GM06990 (cell line): ENCODE results near the gene STRADA.
A peak's percentile ranks its signal among the peaks of the same experiment; 100 is the strongest.

Source experiments
- DNase-seq: peaks from one replicate; pipeline ENCODE4 v3.0.0-alpha.2; 2011; ENCODE audit not compliant: insufficient read length; ENCODE audit errors: extremely low read depth
- H3K27me3 ChIP-seq: replicated peaks from 2 replicates; pipeline ENCODE4 v1.6.0; 2011; ENCODE audit warnings: low read length; ENCODE audit not compliant: control insufficient read depth, insufficient read depth
- H3K36me3 ChIP-seq: 2 replicates; pipeline ENCODE4 v1.5.1; 2011; ENCODE audit warnings: low read length; ENCODE audit not compliant: control insufficient read depth, insufficient read depth
- H3K4me3 ChIP-seq: replicated peaks from 2 replicates; pipeline ENCODE4 v1.5.1; 2011; ENCODE audit warnings: low read depth, mild to moderate bottlenecking, control low read depth, low read length
- CTCF ChIP-seq: IDR thresholded peaks from 2 replicates; pipeline ENCODE4 v1.5.1; 2011; ENCODE audit warnings: low read length, control low read depth, mild to moderate bottlenecking, inconsistent platforms; ENCODE audit not compliant: insufficient read depth, poor library complexity, severe bottlenecking

The STRADA gene, protein sequence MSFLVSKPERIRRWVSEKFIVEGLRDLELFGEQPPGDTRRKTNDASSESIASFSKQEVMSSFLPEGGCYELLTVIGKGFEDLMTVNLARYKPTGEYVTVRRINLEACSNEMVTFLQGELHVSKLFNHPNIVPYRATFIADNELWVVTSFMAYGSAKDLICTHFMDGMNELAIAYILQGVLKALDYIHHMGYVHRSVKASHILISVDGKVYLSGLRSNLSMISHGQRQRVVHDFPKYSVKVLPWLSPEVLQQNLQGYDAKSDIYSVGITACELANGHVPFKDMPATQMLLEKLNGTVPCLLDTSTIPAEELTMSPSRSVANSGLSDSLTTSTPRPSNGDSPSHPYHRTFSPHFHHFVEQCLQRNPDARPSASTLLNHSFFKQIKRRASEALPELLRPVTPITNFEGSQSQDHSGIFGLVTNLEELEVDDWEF

DNA sequence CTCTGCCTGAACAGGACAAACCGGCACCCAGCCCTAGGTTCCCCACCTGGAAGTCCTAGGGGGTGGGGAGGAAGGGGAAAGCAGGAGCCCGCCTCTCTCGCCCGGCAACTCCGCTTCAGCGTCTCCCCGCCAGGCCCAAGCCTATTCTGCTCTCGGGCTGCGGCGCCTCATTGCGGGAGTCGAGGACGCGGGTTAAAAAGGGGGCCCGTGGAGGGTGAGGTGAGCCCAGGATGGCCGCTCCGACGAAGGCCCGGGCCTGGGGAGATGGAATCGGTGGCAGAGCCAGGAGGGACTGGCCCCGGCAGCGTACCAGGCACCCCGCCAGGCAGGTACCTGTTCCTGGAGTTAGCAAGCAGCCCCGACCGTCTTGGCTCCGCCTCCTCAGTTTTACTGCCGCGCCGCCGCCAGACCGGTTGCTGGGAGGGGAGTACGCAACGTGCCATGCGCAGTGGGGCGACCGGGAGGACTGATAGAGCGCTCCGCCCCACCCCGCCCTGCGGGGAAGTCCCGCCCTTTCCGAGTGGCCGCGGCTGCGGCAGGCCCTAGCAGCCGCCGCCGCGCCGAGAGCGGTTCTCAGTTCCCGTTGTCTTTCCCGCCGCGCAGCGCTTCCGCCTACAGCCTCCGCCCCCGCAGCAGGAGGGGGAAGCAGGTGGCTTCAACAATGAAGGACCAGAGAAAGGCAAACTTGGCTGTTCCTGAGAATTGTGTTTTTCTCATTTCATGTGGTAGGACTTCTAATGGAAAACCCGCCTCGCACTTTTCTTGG lies at the start of gene STRADA:
STRADA (minus strand) TSS at position 392 of the 766 bp plus-strand sequence. CDS start 13,430 bp downstream, outside the sequence.
- Histone ChIP-seq H3K36me3 (peaks cover 2% of the 10 kb centered on the region), H3K27me3 (no peaks in the 10 kb centered on the region), H3K4me3 (peak within 1 kb of the TSS; percentile 75)
- no peak for TF ChIP-seq CTCF
- peak; percentile 100 for DNase-seq

- TF ChIP-seq CTCF: no peak
- DNase-seq: no peak
- H3K4me3 ChIP-seq: no peak overlapping the region
- H3K36me3 ChIP-seq: peaks cover 13% of the 10 kb centered on the region
- H3K27me3 ChIP-seq: no peaks in the 10 kb centered on the region
Observed at GRCh38 chr17:63790057-63790456, 48.5 kb upstream of the STRADA start.

- Histone ChIP-seq H3K4me3 (no peak overlapping the region), H3K36me3 (peaks cover 9% of the 10 kb centered on the region), H3K27me3 (no peaks in the 10 kb centered on the region)
- no peak for TF ChIP-seq CTCF
- no peak for DNase-seq
Observed at GRCh38 chr17:63786971-63787711, 45.5 kb upstream of the STRADA start.

DNA sequence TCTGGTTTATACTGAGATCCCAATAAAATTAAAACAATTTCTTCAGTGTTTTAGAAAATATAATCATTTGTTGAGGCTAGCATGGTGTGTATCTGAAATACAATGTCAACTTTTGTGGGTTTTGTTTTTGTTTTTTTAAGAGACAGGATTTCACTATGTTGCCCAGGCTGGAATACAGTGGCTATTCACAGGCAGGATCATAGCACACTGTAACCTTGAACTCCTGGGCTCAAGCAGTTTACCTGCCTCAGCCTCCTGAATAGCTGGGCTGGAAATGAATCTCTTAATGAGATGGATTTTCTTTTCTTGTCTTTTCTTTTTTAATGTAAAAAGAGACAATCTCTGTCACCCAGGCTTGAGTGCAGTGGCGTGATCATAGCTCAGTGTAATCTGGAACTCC lies 44.5 kb upstream of the STRADA start:
- H3K4me3 ChIP-seq: no peak overlapping the region
- H3K36me3 ChIP-seq: peaks cover 7% of the 10 kb centered on the region
- no peaks in the 10 kb centered on the region for H3K27me3 ChIP-seq
- no peak for TF ChIP-seq CTCF
- no peak for DNase-seq

GRCh38 chr17:63785556-63785955 lies 44.0 kb upstream of the STRADA start:
- no peak overlapping the region for H3K4me3 ChIP-seq
- TF ChIP-seq CTCF: no peak
- peaks cover 6% of the 10 kb centered on the region for H3K36me3 ChIP-seq
- no peaks in the 10 kb centered on the region for H3K27me3 ChIP-seq
- DNase-seq: no peak
